ENCODE results near the gene DUSP14.
"Not testable (repeated sequence)": the region's sequence is repeated elsewhere in the genome, so short reads cannot be mapped to it uniquely, and the experiment has no call there.

Gene DUSP14

DNA sequence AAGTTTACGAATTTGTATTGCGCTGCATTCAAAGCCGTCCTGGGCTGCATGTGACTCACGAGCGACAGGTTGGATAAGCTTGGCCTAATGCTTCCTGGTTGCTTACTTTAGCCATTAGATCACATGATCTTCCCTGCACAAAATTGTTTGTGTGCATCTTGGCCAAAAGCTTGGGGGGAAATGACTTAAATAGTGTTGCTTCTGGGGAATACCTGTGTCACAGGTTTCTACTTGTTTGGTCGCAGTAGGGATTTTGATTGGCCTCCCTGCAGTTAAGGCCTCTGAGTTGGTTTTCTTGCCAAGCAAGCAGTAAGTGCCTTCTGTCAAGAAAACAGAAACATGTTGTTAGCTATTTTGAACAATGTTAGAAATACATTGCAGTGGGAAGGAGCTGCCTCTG lies 39.6 kb upstream of the DUSP14 start:
- Histone ChIP-seq H3K4me1 (no peaks in the 10 kb centered on the region), H3K36me3 (peaks cover 18 to 33% (median 27%) of the 10 kb centered on the region in 3 donors), H3K4me3 (no peak overlapping the region), H3K27me3 (no peaks in the 10 kb centered on the region), H3K27ac (no peak overlapping the region), H3K9me3 (no peaks in the 10 kb centered on the region)
- intact Hi-C loops (cut with DNase I; ENCODE audit: low total_unique reads) = no loop called here
- TF ChIP-seq, protein P1, sequence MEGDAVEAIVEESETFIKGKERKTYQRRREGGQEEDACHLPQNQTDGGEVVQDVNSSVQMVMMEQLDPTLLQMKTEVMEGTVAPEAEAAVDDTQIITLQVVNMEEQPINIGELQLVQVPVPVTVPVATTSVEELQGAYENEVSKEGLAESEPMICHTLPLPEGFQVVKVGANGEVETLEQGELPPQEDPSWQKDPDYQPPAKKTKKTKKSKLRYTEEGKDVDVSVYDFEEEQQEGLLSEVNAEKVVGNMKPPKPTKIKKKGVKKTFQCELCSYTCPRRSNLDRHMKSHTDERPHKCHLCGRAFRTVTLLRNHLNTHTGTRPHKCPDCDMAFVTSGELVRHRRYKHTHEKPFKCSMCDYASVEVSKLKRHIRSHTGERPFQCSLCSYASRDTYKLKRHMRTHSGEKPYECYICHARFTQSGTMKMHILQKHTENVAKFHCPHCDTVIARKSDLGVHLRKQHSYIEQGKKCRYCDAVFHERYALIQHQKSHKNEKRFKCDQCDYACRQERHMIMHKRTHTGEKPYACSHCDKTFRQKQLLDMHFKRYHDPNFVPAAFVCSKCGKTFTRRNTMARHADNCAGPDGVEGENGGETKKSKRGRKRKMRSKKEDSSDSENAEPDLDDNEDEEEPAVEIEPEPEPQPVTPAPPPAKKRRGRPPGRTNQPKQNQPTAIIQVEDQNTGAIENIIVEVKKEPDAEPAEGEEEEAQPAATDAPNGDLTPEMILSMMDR (IDR thresholded peaks at IDR 0.05) = no peak
- no peak for DNase-seq

DNA sequence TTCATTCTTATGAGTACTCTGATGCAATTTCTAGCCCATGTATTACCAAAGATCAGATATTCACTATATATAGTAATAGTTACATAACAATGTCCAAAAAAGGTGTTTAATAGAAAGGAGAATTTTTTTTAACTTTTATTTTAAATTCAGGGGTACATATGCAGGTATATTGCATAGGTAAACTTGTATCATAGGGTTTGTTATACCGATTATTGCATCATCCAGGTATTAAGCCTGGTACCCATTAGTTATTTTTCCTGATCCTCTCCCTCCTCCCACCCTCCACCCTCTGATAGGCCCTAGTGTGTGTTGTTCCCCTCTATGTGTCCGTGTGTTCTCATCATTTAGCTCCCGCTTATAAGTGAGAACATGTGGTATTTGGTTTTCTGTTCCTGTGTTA lies 31.9 kb upstream of the DUSP14 start:
- DNase-seq; intact Hi-C loops (cut with DNase I; ENCODE audit: low total_unique reads); H3K27ac ChIP-seq; H3K4me3 ChIP-seq; H3K9me3 ChIP-seq; H3K27me3 ChIP-seq; H3K4me1 ChIP-seq: not testable (repeated sequence)
- peaks cover 0 to 32% (median 15%) of the 10 kb centered on the region in 3 donors for H3K36me3 ChIP-seq

DNA sequence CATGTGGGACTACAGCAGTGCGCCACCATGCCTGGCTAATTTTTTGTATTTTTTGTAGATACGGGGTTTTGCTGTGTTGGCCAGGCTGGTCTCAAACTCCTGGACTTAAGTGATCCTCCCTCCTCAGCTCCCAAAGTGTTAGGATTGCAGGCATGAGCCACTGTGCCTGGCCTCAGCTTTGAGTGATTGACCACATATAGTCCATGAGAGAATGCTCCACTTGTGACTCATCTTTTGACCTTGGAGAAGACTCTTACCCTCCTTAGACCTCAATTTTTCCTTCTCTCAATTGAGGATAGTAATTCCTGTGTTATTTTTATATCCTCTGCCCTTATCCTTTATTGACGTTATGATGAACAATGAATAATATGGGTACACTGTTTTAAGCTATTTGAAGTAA lies 30.9 kb upstream of the DUSP14 start:
- no peaks in the 10 kb centered on the region for H3K9me3 ChIP-seq
- peaks cover 0 to 33% (median 23%) of the 10 kb centered on the region in 3 donors for H3K36me3 ChIP-seq
- TF ChIP-seq, protein P1 (IDR thresholded peaks at IDR 0.05) = no peak
- no peaks in the 10 kb centered on the region for H3K27me3 ChIP-seq
- intact Hi-C loops (cut with DNase I; ENCODE audit: low total_unique reads) = no loop called here
- H3K4me1 ChIP-seq = no peaks in the 10 kb centered on the region
- no peak overlapping the region for H3K27ac ChIP-seq
- H3K4me3 ChIP-seq = no peak overlapping the region
- no peak for DNase-seq

DNA sequence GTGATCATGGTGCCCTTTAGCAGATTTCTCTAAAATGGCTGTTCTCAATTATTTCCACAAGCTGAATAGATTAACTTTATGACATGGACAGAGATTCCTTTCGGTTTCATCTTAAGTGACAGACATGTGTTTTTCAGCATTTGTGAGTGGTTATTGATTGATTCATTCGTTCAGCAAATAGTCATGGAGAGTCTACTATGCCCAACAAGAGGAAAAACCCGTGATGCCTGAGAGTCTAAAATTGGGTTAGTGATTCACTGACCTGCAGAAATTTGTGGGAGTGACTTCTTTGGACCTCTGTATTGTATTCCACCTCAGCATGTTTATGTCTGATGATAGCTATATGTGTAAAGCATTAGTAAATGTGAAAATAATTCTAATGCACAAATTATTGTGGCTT lies 28.0 kb upstream of the DUSP14 start:
- Histone ChIP-seq H3K4me1 (no peaks in the 10 kb centered on the region), H3K27me3 (no peaks in the 10 kb centered on the region), H3K36me3 (peaks cover 0 to 61% (median 44%) of the 10 kb centered on the region in 3 donors), H3K27ac (no peak overlapping the region), H3K4me3 (no peak overlapping the region), H3K9me3 (no peaks in the 10 kb centered on the region)
- intact Hi-C loops (cut with DNase I; ENCODE audit: low total_unique reads) = no loop called here
- TF ChIP-seq, protein P1 (IDR thresholded peaks at IDR 0.05) = no peak
- no peak for DNase-seq

DNA sequence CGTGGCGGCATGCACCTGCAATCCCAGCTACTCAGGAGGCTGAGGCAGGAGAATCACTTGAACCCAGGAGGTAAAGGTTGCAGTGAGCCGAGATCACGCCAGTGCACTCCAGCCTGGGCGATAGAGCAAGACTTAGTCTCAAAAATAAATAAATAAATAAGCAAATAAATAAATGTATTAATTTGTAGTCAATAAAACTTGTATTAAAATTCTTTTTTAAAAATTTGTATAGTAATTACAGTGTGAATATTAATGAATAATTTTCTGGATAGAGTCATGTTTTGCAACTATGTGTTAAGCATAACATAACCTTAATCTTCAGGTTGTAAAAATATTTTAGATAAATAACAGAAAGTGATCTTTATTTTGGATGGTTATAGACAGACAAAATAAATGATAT lies 27.2 kb upstream of the DUSP14 start:
- intact Hi-C loops (cut with DNase I; ENCODE audit: low total_unique reads) = no loop called here
- no peak for DNase-seq
- Histone ChIP-seq H3K9me3 (no peaks in the 10 kb centered on the region), H3K36me3 (peaks cover 0 to 70% (median 51%) of the 10 kb centered on the region in 3 donors), H3K4me1 (no peaks in the 10 kb centered on the region), H3K27me3 (no peaks in the 10 kb centered on the region), H3K4me3 (no peak overlapping the region), H3K27ac (no peak overlapping the region)
- TF ChIP-seq, protein P1 (IDR thresholded peaks at IDR 0.05) = no peak

DNA sequence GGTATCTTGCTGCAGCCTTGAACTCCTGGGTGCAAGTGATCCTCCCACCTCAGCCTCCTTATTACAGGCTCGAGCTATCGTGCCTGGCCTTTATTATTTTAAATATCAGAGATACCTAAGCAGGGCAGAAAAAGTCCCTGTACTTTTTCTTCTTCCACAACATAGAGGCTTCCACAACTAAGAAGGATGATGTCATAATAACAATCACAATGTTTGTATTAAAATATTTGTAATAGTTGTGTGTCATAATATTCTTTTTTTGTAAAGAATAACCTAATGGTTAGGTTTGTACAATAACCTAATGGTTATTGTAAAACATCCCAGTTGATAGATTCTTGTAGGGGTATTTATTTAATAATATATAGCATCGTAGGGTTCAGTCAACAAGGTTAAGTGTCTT lies 26.7 kb upstream of the DUSP14 start:
- H3K36me3 ChIP-seq = peaks cover 0 to 75% (median 57%) of the 10 kb centered on the region in 3 donors
- DNase-seq = no peak
- intact Hi-C loops (cut with DNase I; ENCODE audit: low total_unique reads) = no loop called here
- no peak overlapping the region for H3K27ac ChIP-seq
- no peaks in the 10 kb centered on the region for H3K9me3 ChIP-seq
- no peaks in the 10 kb centered on the region for H3K4me1 ChIP-seq
- H3K27me3 ChIP-seq = no peaks in the 10 kb centered on the region
- H3K4me3 ChIP-seq = no peak overlapping the region
- TF ChIP-seq, protein P1 (IDR thresholded peaks at IDR 0.05) = no peak
